KMS-11 (cell line): Measurements from ENCODE around the gene SSH3.

Source experiments
- H2AFZ ChIP-seq: fragments of 200-600 bp; sonication (generic); 2 replicates; pipeline ENCODE4 v1.6.1; 2016; ENCODE audit warnings: antibody characterized with exemption, mixed run types, low read depth
- H3K27ac ChIP-seq: fragments of 200-600 bp; sonication (generic); 2 replicates; pipeline ENCODE4 v1.6.1; 2016; ENCODE audit warnings: mild to moderate bottlenecking, mixed run types
- H3K27me3 ChIP-seq: fragments of 200-600 bp; sonication (generic); 2 replicates; pipeline ENCODE4 v1.6.1; 2017; ENCODE audit warnings: mild to moderate bottlenecking, low read depth, mixed run types, moderate library complexity; ENCODE audit not compliant: insufficient read depth
- H3K36me3 ChIP-seq: fragments of 200-600 bp; sonication (generic); 2 replicates; pipeline ENCODE4 v1.6.1; 2017; ENCODE audit warnings: mild to moderate bottlenecking, mixed run types; ENCODE audit not compliant: insufficient read depth
- H3K4me1 ChIP-seq: fragments of 200-600 bp; sonication (generic); 2 replicates; pipeline ENCODE4 v1.6.1; 2016; ENCODE audit warnings: mild to moderate bottlenecking, low read depth, mixed run types; ENCODE audit not compliant: poor library complexity, severe bottlenecking
- H3K4me2 ChIP-seq: fragments of 200-600 bp; sonication (generic); 2 replicates; pipeline ENCODE4 v1.7.0; 2016; ENCODE audit warnings: mild to moderate bottlenecking, mixed run types
- H3K4me3 ChIP-seq: fragments of 200-600 bp; sonication (generic); IDR thresholded peaks from 2 replicates; pipeline ENCODE4 v1.6.1; 2017; ENCODE audit warnings: low read depth, low read length, mixed read lengths; ENCODE audit not compliant: insufficient read depth
- H3K79me2 ChIP-seq: fragments of 200-600 bp; sonication (generic); 2 replicates; pipeline ENCODE4 v1.6.1; 2016; ENCODE audit warnings: low read depth, mixed run types; ENCODE audit not compliant: insufficient read depth
- H3K9ac ChIP-seq: fragments of 200-600 bp; sonication (generic); 2 replicates; pipeline ENCODE4 v1.6.1; 2016; ENCODE audit warnings: mild to moderate bottlenecking, mixed run types
- H4K20me1 ChIP-seq: fragments of 200-600 bp; sonication (generic); 2 replicates; pipeline ENCODE4 v1.6.1; 2016; ENCODE audit warnings: mild to moderate bottlenecking, mixed run types; ENCODE audit not compliant: insufficient read depth
- CTCF ChIP-seq: fragments of 200-600 bp; sonication (generic); conservative IDR thresholded peaks from 2 replicates; pipeline ENCODE4 v1.6.1; 2017; ENCODE audit warnings: low read depth, mild to moderate bottlenecking, antibody characterized with exemption, low read length, moderate library complexity, mixed read lengths

The SSH3 gene

GRCh38 chr11:67313125-67313890 is 10.0 kb downstream of the SSH3 start:
- Histone ChIP-seq H3K4me3 (no peak overlapping the region), H3K27ac (no peak overlapping the region), H4K20me1 (no peaks in the 10 kb centered on the region), H2AFZ (no peak overlapping the region), H3K36me3 (no peaks in the 10 kb centered on the region), H3K9ac (no peak overlapping the region), H3K27me3 (no peaks in the 10 kb centered on the region), H3K4me1 (peaks cover 5% of the 10 kb centered on the region), H3K4me2 (no peak overlapping the region), H3K79me2 (no peaks in the 10 kb centered on the region)
- TF ChIP-seq CTCF, result no peak

GRCh38 chr11:67314218-67314617 is 10.9 kb downstream of the SSH3 start:
- Histone ChIP-seq H3K4me1 (peaks cover 11% of the 10 kb centered on the region), H2AFZ (no peak overlapping the region), H4K20me1 (no peaks in the 10 kb centered on the region), H3K9ac (no peak overlapping the region), H3K27ac (no peak overlapping the region), H3K4me2 (no peak overlapping the region), H3K36me3 (no peaks in the 10 kb centered on the region), H3K27me3 (no peaks in the 10 kb centered on the region; the same call in 1 of the 2 replicates), H3K79me2 (no peaks in the 10 kb centered on the region), H3K4me3 (no peak overlapping the region)
- TF ChIP-seq CTCF, result no peak

GRCh38 chr11:67315325-67315909 is 12.1 kb downstream of the SSH3 start:
- TF ChIP-seq CTCF, result no peak
- Histone ChIP-seq H3K4me2 (0 out of 2 replicates have a peak overlapping the region, but pooled peaks have one; percentile 96), H3K4me3 (no peak overlapping the region), H3K27me3 (no peaks in the 10 kb centered on the region; the same call in 1 of the 2 replicates), H3K27ac (no peak overlapping the region), H3K79me2 (no peaks in the 10 kb centered on the region), H3K36me3 (no peaks in the 10 kb centered on the region), H2AFZ (no peak overlapping the region), H3K4me1 (peaks cover 11% of the 10 kb centered on the region), H4K20me1 (no peaks in the 10 kb centered on the region), H3K9ac (no peak overlapping the region)

GRCh38 chr11:67316882-67317204 is 13.5 kb downstream of the SSH3 start:
- Histone ChIP-seq H3K4me3 (no peak overlapping the region), H3K27ac (peak overlapping the region; percentile 81), H4K20me1 (no peaks in the 10 kb centered on the region), H3K79me2 (no peaks in the 10 kb centered on the region), H3K4me2 (peak overlapping the region; percentile 96), H3K4me1 (peaks cover 19% of the 10 kb centered on the region), H3K27me3 (no peaks in the 10 kb centered on the region; the same call in 1 of the 2 replicates), H2AFZ (peak overlapping the region; percentile 97), H3K9ac (peak overlapping the region; percentile 60), H3K36me3 (no peaks in the 10 kb centered on the region)
- no peak for TF ChIP-seq CTCF
